Measurements from ENCODE around the gene AATK.

Gene AATK

DNA sequence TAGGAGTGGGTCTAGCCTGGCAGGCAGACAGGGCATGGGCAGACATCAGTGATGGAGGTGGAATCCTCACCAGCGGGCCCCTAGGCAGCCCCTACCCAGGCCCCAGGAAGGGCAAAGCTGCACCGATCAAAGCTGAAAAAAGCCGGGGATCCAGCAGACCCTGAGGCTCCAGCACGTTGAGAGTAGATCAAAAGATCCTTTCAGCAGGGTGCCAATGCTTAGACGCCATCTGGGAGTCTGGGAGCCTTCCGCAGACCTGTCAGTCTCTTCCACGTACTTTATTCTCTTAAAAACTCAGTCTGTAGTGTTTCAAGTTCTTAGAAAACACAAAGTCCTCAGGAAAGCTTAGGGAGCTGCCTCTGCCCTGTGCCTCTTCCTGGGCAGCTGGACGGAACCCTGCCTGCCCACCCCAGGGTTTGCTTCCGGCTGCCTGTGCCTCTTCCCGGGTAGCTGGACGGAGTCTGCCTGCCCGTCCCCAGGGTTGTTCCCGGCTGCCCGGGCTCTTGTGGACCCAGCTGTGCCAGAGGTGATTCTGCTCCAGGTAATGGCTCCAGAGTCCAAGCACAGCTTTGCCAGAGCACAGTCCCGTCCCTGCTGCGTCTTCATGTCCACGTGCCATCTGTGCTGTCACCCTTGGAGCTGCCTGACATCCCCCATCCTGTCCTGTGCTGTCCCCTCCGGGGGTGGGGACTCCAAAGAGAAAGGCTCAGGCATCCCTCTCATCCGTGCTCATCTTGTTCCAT, 51.5 kb downstream of the AATK start:
- no peak for DNase-seq (ENCODE audit: low read depth in 2 of 2)

DNA sequence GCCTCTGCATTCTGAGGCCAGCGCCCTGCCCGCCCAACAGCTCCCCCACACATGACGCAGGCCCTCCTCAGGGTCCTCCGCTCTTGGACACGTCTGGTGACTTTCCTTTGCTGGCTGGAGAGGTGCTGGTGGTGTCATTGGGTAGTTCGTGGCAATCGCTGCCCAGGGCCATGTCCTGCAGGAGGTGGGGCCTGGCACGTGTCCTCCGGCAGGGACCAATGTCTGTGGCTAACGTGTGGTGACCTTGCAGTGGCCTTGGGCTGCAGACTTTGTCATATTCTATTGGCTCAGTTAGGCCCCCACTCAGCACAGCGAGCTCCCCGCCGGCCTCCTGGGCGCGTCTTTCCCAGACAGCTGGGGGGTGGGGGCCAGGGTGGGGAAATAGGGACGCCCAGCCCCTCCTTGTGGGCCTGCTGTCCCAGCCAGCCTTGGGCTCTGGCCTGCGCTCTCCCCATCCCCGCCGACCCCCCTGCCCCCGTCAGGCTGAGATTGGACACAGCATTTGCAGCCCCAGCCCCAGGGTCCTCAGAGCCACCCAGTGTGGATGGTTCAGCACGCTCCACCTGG, 52.8 kb downstream of the AATK start:
- no peak for DNase-seq (ENCODE audit: low read depth in 2 of 2)

DNA sequence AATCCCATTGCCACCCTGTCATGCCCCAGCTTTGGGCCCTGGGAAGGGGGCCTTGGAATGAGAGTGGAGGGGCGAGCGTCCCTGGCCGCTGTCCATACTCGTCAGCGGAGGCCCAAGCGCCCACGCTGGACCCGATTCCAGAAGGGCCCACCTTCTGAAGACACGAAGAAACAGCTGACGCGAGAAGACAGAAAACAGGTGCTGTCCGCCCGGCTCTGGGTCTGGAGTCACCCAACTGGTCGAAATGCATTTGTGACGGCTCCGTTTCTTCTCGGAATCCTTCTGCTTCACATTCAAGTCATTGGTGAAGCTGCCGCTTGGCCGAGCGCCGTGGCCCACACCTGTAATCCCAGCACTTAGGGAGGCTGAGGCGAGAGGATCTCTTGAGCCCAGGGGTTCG, 53.6 kb downstream of the AATK start:
- no peak for DNase-seq (ENCODE audit: low read depth in 2 of 2)

DNA sequence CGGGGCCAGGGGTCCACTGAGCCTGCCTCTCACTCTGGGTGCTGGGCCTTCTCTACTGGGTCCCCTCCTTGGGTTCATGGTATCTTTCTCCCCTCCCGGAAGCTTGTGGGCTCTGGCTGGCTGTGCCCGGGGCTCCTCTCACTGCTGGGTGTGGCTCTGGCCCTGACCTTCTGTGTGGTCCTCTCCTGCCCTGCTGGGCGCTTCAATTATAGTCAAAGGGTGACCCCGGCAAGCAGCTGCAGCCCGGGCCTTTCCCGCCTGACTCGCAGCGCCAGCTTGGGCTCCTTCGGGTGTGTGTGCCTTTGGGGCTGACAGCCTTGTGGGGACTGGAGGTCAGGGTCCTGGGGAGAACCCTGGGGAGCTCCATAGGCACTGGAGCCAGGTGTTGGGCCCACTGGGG, 55.0 kb downstream of the AATK start:
- DNase-seq (ENCODE audit: low read depth in 2 of 2): no peak

DNA sequence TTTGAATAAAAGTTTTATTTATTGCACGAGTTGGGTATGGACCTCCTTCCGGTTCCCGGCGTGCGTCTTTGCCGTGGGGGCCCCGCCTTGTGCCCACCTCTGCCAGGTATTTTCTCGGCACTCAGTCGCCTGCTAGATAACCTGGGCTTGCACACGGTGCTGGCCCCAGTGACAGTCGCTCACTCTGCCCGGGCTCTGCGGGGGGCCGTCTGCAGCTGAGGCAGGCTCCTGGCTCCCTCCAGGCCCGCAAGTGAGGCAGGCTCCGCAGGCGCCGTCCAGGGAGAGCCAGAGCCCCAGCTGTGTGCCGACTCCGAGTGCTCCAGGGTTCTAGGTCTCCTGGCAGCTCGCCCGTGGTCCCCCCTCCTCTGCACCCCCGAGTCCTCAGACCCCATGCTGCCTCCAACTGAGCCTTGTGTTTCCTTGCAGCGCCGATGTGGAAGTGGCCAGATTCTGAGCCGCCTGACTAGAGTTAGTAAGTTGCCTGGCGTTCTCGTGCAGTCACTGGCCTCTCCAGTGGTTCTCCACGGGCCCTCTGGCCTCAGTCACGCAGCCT, 55.5 kb downstream of the AATK start:
- DNase-seq (ENCODE audit: low read depth in 2 of 2): no peak

DNA sequence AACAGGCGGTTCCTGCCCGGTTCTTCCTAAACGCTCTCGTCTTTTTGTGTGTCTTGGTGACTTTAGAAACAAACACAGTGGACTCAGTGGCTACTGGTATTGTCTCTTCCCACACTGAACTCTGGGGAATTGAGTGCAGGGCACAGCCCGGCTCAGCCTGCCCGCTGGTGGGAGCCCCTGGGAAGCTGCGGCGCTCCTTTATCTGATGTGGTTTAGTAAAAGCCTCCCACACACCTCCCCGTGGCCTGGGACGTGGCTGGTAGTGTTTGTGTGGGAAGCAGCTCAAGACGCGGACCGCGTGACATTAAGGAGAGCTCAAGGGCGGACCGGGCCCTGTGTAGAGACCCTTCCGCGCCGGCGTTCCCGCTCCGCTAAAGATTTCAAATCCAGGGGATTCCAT, 56.1 kb downstream of the AATK start:
- no peak for DNase-seq (ENCODE audit: low read depth in 2 of 2)

DNA sequence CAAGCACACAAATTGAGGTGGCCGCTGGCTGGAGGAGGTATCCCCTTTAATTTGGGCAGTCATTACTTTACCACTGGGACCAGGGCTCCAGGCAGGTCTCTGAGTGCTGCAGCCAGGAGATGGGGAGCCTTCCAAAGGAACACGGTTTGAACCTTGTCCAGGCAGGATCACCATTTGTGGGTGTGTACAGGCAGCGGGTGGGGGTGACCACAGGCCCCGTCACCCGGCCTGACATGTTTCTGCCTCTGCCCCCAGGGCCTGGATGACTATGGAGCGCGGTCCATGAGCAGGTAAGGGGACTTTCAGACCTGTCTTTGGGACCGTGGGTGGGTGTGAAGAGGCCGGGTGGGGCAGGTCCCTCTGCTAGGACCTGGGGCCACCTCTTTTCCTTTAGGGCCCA, 57.8 kb downstream of the AATK start:
- DNase-seq (ENCODE audit: low read depth in 2 of 2): no peak

DNA sequence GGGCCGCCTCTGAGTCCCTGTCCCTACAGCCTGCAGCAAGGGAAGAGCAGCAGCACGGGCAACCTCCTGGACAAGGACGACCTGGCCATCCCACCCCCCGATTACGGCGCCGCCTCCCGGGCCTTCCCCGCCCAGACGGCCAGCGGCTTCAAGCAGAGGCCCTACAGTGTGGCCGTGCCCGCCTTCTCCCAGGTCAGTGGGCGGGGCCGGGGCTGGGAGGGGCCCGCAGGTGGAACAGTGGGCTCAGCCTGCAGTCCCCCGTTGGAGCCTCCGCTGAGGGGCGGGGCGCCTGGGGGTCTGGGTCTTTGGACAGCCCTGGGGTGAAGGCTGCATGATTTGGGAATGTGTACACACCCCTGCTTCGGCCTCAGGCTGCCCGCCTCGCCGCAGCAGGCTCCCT, 59.3 kb downstream of the AATK start:
- no peak for DNase-seq (ENCODE audit: low read depth in 2 of 2)

DNA sequence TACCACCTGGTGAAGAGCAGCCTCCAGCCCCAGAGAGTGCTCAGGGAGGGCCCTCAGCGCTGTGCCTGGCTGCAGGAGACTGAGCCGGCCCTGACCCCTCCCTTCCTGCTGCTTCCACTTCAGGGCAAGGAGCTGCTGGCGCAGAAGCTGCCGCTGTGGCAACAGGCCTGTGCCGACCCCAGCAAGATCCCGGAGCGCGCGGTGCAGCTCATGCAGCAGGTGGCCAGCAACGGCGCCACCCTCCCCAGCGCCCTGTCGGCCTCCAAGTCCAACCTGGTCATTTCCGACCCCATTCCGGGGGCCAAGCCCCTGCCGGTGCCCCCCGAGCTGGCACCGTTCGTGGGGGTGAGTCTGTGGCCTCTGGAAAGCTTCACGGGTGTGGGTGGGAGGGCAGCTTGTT, 62.6 kb downstream of the AATK start:
- DNase-seq (ENCODE audit: low read depth in 2 of 2): no peak

DNA sequence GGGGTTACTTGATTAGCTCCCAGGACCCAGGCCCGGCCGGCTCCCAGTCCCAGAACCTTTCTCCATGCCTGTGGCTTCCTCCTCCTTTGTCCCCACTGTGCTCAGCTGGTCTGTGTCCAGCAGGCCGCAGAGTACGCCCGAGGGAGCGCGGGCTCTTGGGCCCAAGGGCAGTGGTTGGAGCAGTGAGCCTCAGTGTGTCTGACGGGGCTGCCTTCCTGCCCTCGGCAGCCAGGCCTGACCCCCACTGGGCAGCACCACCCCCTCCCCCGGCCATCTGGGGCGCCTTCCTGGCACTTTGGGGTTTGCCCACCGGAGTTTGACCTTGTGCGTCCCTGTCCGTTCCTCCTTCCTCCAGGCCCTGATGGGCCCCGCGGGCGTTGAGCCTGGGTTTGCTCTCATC, 63.2 kb downstream of the AATK start:
- DNase-seq (ENCODE audit: low read depth in 2 of 2): no peak

DNA sequence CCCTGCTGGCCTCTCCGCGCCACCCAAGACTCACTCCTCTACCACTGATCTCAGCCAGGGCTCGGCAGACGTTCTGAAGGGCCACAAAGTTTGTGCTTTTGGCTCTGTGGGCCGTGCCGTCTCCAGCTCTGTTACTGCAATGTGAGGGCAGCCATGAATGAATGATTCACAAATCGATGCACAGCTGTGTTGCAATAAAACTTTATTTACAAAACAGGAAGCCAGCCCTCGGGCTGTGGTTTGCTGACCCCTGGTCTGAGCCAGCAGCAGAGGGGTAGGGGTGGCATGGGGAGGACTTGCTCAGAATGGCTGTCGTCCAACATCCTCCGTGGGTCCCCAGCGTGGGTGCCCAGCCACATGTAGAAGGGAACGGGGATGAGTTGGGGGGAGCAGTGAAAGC, 63.7 kb downstream of the AATK start:
- DNase-seq (ENCODE audit: low read depth in 2 of 2): no peak

DNA sequence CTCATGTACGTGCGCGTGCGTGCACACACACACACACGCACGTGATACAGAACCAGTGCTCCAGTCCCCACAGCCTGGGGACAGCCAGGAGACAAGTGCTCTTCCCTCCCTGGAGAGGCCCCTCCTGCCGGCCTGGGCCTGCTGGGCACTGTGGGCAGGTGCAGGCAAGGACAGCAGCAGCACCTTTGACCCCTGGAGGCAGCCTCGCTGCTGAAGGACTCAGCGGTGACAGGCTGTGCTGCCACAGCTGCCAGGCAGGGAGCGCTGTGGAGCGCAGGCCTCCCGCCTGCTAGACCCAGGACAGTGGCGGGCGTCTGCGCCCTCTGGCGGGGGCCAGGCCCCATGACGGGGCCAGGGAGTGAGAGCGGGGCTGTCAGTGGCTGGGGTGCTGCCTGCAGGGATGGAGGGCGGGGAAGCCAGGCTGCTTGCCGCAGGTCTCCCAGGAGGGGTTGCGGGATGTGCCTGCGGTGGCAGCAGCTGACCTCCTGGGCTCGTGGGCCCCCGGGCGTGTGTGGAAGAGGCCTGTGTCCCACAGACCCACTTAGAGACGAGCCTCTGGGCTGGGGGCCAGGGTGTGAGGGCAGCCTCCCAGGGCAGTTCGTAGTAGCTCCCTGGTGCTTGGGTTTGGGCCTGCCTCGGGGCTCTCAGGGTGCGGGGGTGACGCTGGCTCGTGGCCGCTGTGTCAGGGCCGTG, 64.3 kb downstream of the AATK start:
- DNase-seq (ENCODE audit: low read depth in 2 of 2): peak; percentile 73

DNA sequence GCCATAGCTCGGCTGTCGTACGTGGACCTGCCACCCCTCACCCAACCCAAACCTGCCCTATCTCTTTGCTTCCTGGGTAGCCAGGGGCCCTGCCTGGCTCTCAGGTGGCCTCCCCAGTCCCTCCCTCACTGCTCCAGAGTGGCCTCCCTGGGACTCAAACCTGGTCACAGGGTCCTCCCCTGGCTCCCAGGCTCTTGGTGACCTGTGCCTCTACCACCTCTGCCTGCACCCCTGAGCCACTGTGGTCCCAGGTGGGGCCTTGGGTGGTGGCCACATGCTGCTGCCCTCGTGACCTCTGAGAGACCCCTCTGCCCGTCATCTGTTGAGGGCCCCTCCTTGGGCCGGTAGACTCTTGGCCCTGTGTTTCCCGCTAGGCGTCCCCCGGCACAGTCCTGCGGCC, 65.4 kb downstream of the AATK start:
- no peak for DNase-seq (ENCODE audit: low read depth in 2 of 2)

DNA sequence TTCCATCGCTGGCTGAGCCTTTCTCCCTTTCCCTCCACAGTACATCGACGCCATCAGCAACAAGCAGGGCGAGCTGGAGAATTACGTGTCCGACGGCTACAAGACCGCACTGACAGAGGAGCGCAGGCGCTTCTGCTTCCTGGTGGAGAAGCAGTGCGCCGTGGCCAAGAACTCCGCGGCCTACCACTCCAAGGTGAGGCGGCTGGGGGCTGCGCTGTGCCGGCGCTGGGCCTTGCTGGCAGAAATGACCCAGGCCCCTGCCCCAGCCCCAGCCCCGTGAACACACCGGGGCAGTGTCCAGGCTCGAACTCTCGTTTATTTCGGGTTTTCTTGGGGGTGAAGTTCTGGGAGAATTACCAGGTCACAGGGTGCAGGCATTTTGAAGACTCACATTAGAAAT, 66.1 kb downstream of the AATK start:
- DNase-seq (ENCODE audit: low read depth in 2 of 2): no peak

DNA sequence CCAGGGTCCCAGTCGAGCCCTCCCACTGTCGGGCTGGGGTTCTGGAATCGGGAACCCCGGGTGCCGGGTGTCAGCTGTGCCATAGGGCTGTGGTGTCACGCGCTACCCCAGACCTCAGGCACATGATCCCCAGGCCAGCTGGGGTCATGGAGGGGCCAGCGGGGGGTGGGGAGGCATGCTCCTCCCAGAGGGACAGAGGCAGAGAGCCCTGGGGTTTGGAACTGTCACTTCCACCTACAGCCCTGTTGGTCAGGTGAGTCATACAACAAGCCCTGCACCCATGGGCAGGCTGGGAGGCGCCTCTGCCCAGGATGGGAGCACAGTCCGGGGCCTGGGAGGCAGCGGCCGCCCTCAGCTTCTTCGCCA, 68.1 kb downstream of the AATK start:
- no peak for DNase-seq (ENCODE audit: low read depth in 2 of 2)

DNA sequence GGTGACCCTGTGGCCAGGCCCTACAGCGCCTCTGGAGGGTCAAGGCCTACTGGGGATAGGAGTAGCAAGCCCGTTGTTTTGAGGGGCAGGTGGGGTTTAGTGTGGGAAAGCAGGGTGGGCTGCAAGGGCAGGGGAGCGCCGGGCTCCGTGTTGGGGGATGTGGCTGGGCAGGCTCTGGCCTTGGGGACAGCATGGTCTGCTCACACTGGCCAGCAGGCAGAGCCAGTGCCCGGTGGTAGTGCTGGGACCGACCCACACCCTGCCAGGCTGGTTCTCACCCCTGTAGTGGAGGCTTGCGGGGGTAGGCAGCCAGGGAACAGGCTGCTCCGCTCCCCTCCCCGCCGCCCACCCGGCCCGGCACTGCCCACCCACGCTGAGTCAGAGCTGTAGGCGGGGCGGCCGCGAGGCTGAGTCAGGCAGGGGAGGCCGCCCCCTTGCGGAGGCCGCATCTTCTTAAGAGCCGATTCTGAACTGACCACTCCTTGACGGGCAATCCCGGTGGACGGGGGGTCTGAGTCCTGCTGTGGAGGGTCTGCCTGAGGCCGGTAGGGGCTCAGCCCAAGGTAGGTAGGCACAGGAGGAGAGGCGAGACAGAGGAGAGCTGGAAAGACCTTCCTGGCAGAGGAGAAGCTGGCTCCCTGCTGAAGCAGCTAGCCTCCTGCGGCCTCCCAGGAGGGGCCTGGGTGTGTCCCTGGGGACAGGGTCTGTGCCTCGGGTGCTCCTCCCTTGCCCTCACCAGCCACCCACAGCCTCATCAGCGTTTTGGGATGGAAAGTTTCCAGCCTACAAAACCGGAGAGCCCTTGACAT, 68.7 kb downstream of the AATK start:
- DNase-seq (ENCODE audit: low read depth in 2 of 2): peak; percentile 65 to 67

DNA sequence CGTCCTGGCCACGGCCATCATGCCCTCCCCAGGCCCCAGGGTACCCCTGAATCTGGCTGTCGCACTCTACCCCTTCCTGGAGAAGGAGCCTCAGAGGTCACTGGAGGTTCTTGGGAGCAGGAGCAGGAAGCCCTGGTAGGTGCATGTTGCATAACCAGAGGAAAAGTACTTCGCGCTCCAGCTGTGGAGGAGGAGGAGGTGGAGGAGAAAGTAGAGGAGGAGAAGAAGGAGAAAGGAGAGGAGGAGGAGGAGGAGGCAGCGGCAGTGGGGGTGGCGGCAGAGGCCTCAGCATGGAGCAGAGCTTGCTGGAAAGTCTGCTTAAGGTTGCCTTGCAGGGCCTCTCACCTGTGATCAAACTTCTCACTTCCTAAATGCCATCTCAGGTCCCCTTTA, 69.3 kb downstream of the AATK start:
- DNase-seq (ENCODE audit: low read depth in 2 of 2): no peak

DNA sequence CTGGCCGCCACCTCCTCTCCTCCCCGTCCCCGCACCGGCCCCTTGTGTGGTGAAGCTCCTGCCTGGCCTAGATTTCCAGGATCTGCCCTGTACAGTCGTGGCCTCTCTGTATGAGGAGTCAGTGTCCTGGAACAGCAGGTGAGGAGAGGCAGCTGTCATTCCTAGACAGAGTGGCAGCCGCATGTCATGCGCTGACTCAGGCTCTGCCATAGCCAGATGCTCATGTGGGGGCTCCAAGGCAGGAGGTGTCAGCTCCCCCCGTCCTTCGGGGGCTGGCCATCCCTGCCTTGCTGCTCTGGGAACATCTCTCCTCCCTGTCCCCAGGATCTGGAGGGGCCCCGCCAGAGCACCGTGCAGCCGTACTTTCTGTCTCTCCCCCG, 70.6 kb downstream of the AATK start:
- DNase-seq (ENCODE audit: low read depth in 2 of 2): no peak

DNA sequence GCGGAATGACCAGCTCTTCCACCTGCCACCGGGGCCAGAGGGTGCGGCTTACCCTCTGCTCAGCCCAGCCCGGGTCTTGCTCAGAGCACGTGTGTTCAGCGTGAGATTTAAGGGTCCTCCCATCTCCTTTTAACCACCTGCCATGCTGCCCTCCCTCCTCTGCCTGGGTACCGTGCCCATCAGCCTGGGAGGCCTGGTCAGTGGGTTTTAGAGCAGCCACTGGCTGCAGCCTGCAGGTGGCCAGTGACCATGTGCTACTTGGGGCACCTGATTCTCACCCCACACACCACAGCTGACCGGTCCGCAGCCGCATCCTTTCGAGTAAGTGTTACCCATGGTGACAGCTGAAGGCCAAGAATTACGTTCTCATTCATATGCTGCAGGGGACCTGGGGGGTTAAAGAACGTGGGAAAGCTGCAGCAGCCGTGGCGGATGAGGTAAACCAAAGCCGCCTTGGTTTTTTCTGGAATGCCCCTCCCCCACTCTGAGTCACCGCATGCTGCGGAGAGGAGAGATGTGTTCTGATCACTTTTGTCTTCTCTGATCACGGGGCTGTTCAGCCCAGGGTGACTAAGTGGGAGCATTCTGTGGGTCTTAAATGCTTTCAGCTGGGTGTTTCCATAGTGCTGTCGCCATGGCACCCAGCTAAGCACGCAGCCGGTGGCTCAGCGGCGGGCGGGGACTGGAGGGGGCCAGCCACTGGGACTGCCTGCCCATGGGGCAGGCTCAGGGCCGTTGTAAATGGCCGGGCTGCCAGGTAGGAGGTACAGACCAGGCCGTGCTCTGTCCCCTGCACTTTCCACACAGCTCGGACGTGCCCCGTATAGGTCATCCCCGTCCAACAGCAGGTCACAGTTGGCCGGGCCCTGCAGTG, 71.3 kb downstream of the AATK start:
- DNase-seq (ENCODE audit: low read depth in 2 of 2): peak; percentile 85 to 95

DNA sequence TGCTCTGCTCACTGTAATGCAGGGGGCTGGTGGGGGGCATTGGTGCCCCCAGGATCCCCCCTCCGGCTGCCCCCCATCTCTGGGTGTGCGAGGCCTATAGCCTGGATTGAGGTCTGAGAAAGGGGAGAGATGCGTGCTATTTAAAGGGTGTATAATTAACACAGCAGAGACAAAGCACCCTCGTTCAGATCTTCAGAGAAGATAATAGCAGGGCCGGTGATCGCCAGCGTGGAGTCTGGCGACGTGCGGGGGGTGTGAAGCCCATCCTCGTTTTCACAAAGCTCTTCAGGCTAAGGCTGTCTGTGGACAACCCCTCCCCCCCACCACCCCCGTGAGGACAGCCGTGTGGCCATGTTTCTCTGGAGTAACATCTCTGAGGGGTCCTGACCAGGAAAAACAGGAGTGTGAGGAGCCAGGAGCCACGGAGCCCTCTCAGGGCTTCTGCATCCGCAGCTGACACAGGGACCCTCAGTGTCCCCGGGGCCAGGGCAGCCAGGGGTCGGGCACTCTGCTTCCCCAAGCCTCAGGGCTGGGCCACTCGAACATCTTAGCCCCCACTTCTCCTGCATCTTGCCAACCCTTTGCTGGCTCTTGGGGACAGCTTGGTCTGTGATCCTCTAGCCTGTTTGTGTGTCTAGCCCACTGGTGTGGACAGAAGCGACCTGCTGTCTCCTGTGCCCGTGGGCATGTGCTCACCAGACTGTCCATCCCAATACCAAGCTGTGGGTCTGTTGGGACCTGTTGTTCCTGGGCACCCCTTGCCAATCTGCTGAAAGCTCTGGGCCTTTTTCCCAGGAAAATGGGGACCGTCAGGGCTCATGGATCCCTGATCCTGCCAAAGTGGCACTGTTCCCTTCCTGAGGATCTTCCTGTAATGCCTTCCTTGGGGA, 72.2 kb downstream of the AATK start:
- no peak for DNase-seq (ENCODE audit: low read depth in 2 of 2)
